Measurements from ENCODE around the gene SYT3. TPM values are rescaled to one million over a fixed set of nuclear protein-coding genes. Genes with fewer than 3 reads are reported as not detected.
"Not testable (repeated sequence)": the region's sequence is repeated elsewhere in the genome, so short reads cannot be mapped to it uniquely, and the experiment has no call there.

SYT3 gene
- total RNA-seq, 1 experiment from 2014 or later: 0.41 TPM

DNA sequence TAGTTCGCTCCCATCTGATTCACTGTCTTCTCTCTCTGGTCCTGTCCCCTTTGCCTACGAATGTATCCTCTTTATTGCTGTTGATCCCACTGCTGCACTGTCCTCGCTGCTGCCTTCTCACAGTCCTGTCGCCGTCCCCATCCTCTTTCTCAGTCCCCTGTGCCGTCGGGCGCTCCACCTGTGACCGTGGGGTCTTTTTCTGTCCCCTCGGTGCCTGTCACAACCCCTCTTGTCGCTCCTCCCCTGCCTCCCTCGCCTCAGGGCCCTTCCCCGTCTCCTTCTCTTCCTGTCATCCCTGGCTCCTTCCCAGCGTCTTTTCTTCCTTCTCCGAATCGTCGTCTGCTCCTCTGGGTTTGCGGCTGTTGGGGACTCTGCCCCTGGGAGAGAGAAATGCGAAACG, 32.3 kb downstream of the SYT3 start:
- intact Hi-C loops (cut with micrococcal nuclease; ENCODE audit: unreplicated experiment): no loop called here
- Histone ChIP-seq H3K36me3 (ENCODE audit: control insufficient read depth, insufficient read depth, low read length) (no peaks in the 10 kb centered on the region), H3K4me3 (ENCODE audit: low read depth, low read length) (no peak overlapping the region), H3K9me3 (no peaks in the 10 kb centered on the region), H3K4me1 (no peaks in the 10 kb centered on the region), H3K27me3 (replicated peaks; ENCODE audit: control insufficient read depth, insufficient read depth, low read length) (no peaks in the 10 kb centered on the region)
- H3K9me3 Mint-ChIP-seq (ENCODE audit: unreplicated experiment): peaks cover 13% of the 10 kb centered on the region
- no TSS peak for BruUV-seq (replicated peaks)
- no peaks in the 10 kb centered on the region for H3K36me3 Mint-ChIP-seq (ENCODE audit: insufficient read depth, unreplicated experiment)
- ChIA-PET POLR2A (no interaction called here), CTCF (no interaction called here)
- TF ChIP-seq CTCF (IDR thresholded peaks at IDR 0.05; ENCODE audit: insufficient read depth in 1 of 2, low read depth in 1 of 2, low read length in 1 of 2, severe bottlenecking in 1 of 2, unreplicated experiment in 1 of 2): no peak
- H3K27ac Mint-ChIP-seq (ENCODE audit: unreplicated experiment): no peak overlapping the region
- no peaks in the 10 kb centered on the region for H3K4me1 Mint-ChIP-seq (ENCODE audit: low read depth, unreplicated experiment)
- H3K4me3 Mint-ChIP-seq (ENCODE audit: unreplicated experiment): no peak overlapping the region
- H3K27me3 Mint-ChIP-seq (ENCODE audit: insufficient read depth, unreplicated experiment): peaks cover 10% of the 10 kb centered on the region
- no peak for DNase-seq

DNA sequence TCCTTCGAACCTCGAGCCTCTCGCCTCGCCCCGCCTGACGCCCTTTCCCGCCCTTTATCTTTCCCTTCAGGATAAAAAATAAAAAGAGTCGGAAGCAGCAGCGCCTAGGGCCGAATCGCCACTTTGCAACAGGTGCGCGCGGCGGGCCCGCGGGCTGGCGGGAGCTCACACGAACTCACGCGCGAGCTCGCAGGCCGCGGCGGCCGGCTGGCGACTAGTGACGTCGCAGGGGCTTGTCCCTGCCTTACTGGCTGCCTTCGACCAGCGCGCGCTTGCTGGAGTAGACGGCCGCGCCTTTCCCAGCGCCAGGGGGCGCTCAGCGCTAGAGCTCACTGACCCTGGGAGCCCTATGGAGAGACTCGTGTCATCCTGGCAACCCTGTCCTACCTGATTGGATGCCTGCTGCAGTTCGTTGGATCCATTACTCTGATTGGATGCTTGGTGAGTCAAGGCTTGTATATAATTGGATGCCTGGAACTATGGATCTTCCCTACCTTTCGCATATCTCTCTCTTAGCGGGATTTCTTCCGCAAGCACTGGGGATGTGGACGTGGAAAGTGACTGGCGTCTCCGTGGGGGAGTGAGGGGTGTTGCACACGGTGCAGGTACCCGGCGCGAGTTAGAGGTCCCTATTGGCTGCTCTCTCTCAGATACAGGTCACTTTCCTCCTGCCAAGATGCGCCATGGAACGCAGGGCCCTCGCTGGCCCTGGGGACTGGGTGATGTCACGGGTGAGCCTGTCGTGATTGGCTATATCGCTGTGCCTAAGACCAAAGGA, 33.4 kb downstream of the SYT3 start:
- H3K9me3 ChIP-seq; CTCF ChIA-PET; H3K4me1 ChIP-seq; DNase-seq; intact Hi-C loops (cut with micrococcal nuclease; ENCODE audit: unreplicated experiment); H3K36me3 ChIP-seq (ENCODE audit: control insufficient read depth, insufficient read depth, low read length); H3K27ac Mint-ChIP-seq (ENCODE audit: unreplicated experiment); H3K27me3 ChIP-seq (replicated peaks; ENCODE audit: control insufficient read depth, insufficient read depth, low read length); H3K4me3 ChIP-seq (ENCODE audit: low read depth, low read length); POLR2A ChIA-PET; H3K4me3 Mint-ChIP-seq (ENCODE audit: unreplicated experiment); BruUV-seq (replicated peaks); H3K4me1 Mint-ChIP-seq (ENCODE audit: low read depth, unreplicated experiment); H3K36me3 Mint-ChIP-seq (ENCODE audit: insufficient read depth, unreplicated experiment): not testable (repeated sequence)
- Mint-ChIP-seq H3K27me3 (ENCODE audit: insufficient read depth, unreplicated experiment) (peaks cover 17% of the 10 kb centered on the region), H3K9me3 (ENCODE audit: unreplicated experiment) (peaks cover 13% of the 10 kb centered on the region)

DNA sequence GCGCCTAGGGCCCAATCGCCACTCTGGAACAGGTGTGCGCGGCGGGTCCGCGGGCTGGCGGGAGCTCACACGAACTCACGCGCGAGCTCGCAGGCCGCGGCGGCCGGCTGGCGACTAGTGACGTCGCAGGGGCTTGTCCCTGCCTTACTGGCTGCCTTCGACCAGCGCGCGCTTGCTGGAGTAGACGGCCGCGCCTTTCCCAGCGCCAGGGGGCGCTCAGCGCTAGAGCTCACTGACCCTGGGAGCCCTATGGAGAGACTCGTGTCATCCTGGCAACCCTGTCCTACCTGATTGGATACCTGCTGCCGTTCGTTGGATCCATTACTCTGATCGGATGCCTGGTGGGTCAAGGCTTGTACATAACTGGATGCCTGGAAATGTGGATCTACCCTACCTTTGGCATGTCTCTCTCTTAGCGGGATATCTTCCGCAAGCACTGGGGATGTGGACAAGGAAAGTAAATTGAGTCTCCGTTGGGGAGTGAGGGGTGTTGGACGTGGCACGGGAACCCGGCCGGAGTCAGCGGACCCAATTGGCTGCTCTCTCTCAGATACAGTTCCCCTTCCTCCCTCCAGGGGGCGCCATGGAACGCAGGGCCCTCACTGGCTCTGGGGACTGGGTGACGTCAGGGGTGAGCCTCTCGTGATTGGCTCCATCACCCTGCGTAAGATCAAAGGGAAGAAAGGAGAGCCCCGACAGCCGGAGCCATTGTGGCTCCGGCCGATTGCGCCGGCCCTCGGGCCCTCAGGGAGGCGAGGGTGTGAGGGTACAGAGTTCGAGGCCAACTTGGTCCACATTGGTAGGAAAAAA, 35.2 kb downstream of the SYT3 start:
- DNase-seq; H3K4me3 ChIP-seq (ENCODE audit: low read depth, low read length); H3K4me3 Mint-ChIP-seq (ENCODE audit: unreplicated experiment); H3K36me3 Mint-ChIP-seq (ENCODE audit: insufficient read depth, unreplicated experiment); H3K36me3 ChIP-seq (ENCODE audit: control insufficient read depth, insufficient read depth, low read length); BruUV-seq (replicated peaks); H3K9me3 ChIP-seq; H3K27ac Mint-ChIP-seq (ENCODE audit: unreplicated experiment); H3K27me3 ChIP-seq (replicated peaks; ENCODE audit: control insufficient read depth, insufficient read depth, low read length); POLR2A ChIA-PET; H3K4me1 Mint-ChIP-seq (ENCODE audit: low read depth, unreplicated experiment); CTCF ChIA-PET; H3K4me1 ChIP-seq; intact Hi-C loops (cut with micrococcal nuclease; ENCODE audit: unreplicated experiment): not testable (repeated sequence)
- Mint-ChIP-seq H3K27me3 (ENCODE audit: insufficient read depth, unreplicated experiment) (peaks cover 24% of the 10 kb centered on the region), H3K9me3 (ENCODE audit: unreplicated experiment) (peaks cover 13% of the 10 kb centered on the region)

- TF ChIP-seq CTCF (IDR thresholded peaks at IDR 0.05; ENCODE audit: insufficient read depth in 1 of 2, low read depth in 1 of 2, low read length in 1 of 2, severe bottlenecking in 1 of 2, unreplicated experiment in 1 of 2): no peak
- Histone ChIP-seq H3K4me1 (no peaks in the 10 kb centered on the region), H3K36me3 (ENCODE audit: control insufficient read depth, insufficient read depth, low read length) (no peaks in the 10 kb centered on the region), H3K27me3 (replicated peaks; ENCODE audit: control insufficient read depth, insufficient read depth, low read length) (no peaks in the 10 kb centered on the region), H3K9me3 (0 out of 2 replicates have a peak, but pooled peaks cover 5% of the 10 kb centered on the region), H3K4me3 (ENCODE audit: low read depth, low read length) (no peak overlapping the region)
- no TSS peak for BruUV-seq (replicated peaks)
- no peak overlapping the region for H3K4me3 Mint-ChIP-seq (ENCODE audit: unreplicated experiment)
- H3K27ac Mint-ChIP-seq (ENCODE audit: unreplicated experiment): no peak overlapping the region
- POLR2A ChIA-PET: interaction anchor here (0.7 kb wide), 1 partner anchor 214 kb away, joined by 7 read pairs; no protein-coding TSS in a partner anchor
- H3K9me3 Mint-ChIP-seq (ENCODE audit: unreplicated experiment): peaks cover 12% of the 10 kb centered on the region
- intact Hi-C loops (cut with micrococcal nuclease; ENCODE audit: unreplicated experiment): no loop called here
- DNase-seq: no peak
- H3K36me3 Mint-ChIP-seq (ENCODE audit: insufficient read depth, unreplicated experiment): no peaks in the 10 kb centered on the region
- H3K27me3 Mint-ChIP-seq (ENCODE audit: insufficient read depth, unreplicated experiment): peaks cover 24% of the 10 kb centered on the region
- H3K4me1 Mint-ChIP-seq (ENCODE audit: low read depth, unreplicated experiment): no peaks in the 10 kb centered on the region
- CTCF ChIA-PET: no interaction called here
Measured at GRCh38 chr19:50602935-50603334, 36.7 kb downstream of the SYT3 start.
